K562 (cell line): ENCODE measurements around the gene PPRC1. TPM values are rescaled to one million over a fixed set of nuclear protein-coding genes. Genes with fewer than 3 reads are reported as not detected.

Experiments
- BRD4 ChIP-seq: fragments of 200-600 bp; sonication (generic); IDR thresholded peaks from 2 replicates; pipeline ENCODE4 v1.6.1; 2017; ENCODE audit warnings: inconsistent platforms
- CBX8 ChIP-seq: fragments of 200-600 bp; sonication (generic); IDR thresholded peaks from 2 replicates; pipeline ENCODE4 v1.6.1; 2012; ENCODE audit warnings: borderline replicate concordance, mixed run types, low read depth, mild to moderate bottlenecking, moderate library complexity, mixed read lengths, low read length, control low read depth, inconsistent platforms; ENCODE audit not compliant: poor library complexity, severe bottlenecking; ENCODE audit errors: extremely low read depth
- CTBP1 ChIP-seq: fragments of 450-650 bp; IDR thresholded peaks from 2 replicates; pipeline ENCODE4 v1.6.1; 2016; ENCODE audit warnings: borderline replicate concordance
- ETV1 ChIP-seq: fragments of 450-650 bp; conservative IDR thresholded peaks from 2 replicates; pipeline ENCODE4 v1.6.1; 2016; ENCODE audit warnings: missing genetic modification characterization, control low read depth, low read depth, missing compliant biosample characterization
- EZH2 ChIP-seq: IDR thresholded peaks from 2 replicates; pipeline ENCODE4 v1.6.1; 2012; ENCODE audit warnings: low read depth, mild to moderate bottlenecking, inconsistent platforms, low read length, borderline replicate concordance
- HNRNPL ChIP-seq: fragments of 200-400 bp; formaldehyde crosslinking; IDR thresholded peaks from 2 replicates; pipeline ENCODE4 v1.6.1; 2017; ENCODE audit warnings: low read depth, mild to moderate bottlenecking, low read length
- MYNN ChIP-seq, 2 experiments: sonication (generic); formaldehyde crosslinking in 1 of 2; IDR thresholded peaks; 2 replicates each; pipeline versions ENCODE4 v1.5.0 to v1.6.1; 2016 to 2020; ENCODE audit warnings: antibody characterized with exemption in 1 of 2, missing genetic modification reagents in 1 of 2
- PHB ChIP-seq: fragments of 250-450 bp; sonication (Bioruptor Pico); IDR thresholded peaks from 2 replicates; pipeline ENCODE4 v1.5.0; 2021
- POLR2AphosphoS5 ChIP-seq: IDR thresholded peaks from 2 replicates; pipeline ENCODE4 v1.6.1; 2011; ENCODE audit warnings: mild to moderate bottlenecking, low read depth, low read length, moderate library complexity; ENCODE audit not compliant: control insufficient read depth, insufficient read depth
- RBFOX2 ChIP-seq: fragments of 200-400 bp; formaldehyde crosslinking; IDR thresholded peaks from 2 replicates; pipeline ENCODE4 v1.6.1; 2017; ENCODE audit warnings: low read depth, mild to moderate bottlenecking, low read length, moderate library complexity
- SUPT5H ChIP-seq: fragments of 450-650 bp; IDR thresholded peaks from 2 replicates; pipeline ENCODE4 v1.6.1; 2016
- ZNF184 ChIP-seq: sonication (generic); formaldehyde crosslinking; IDR thresholded peaks from 2 replicates; pipeline ENCODE4 v1.5.0; 2020; ENCODE audit warnings: missing genetic modification reagents
- polyA plus RNA-seq, 8 experiments: library from polyadenylated mRNA; depleted of rRNA in 4 of 8; stranded (reverse) in 5 of 8; unstranded in 3 of 8; fragments of >200 nt; fragmentation: Nextera tagmentation in 2 of 8; fragmentation: Illumina TruSeq in 1 of 8; extraction: Ambion mirVana in 2 of 8; extraction: Trizol in 1 of 8; gene quantifications; 2 replicates each; pipeline versions ENCODE4 v1.2.1 to v1.2.3, GENCODE V29; 2011 to 2014; ENCODE audit warnings: inconsistent platforms in 1 of 8, missing spikeins in 1 of 8
- total RNA-seq, 7 experiments: library from RNA; depleted of rRNA in 6 of 7; stranded (reverse); fragments of >200 nt in 6 of 7; fragmentation: Illumina TruSeq in 2 of 7; extraction: Trizol in 2 of 7; gene quantifications; 2 replicates each; pipeline versions ENCODE4 v1.2.1 to v1.2.3, GENCODE V29; 2011 to 2021; ENCODE audit warnings: low replicate concordance in 1 of 7
- TF ChIP-seq, protein P1 (sequence below): fragments of 450-650 bp; IDR thresholded peaks from 2 replicates; pipeline ENCODE4 v1.7.1; 2018; ENCODE audit warnings: mild to moderate bottlenecking, low read depth; ENCODE audit not compliant: partially characterized antibody
- TF ChIP-seq, protein P2 (sequence below): fragments of 250-450 bp; sonication (Bioruptor Pico); IDR thresholded peaks from 2 replicates; pipeline ENCODE4 v1.4.0; 2020; ENCODE audit warnings: mild to moderate bottlenecking, moderate library complexity
- TF ChIP-seq, protein P3 (sequence below): sonication (generic); formaldehyde crosslinking; IDR thresholded peaks from 2 replicates; pipeline ENCODE4 v1.8.0; 2022; ENCODE audit warnings: mild to moderate bottlenecking, missing genetic modification reagents

Gene PPRC1
- total and polyA plus RNA-seq, 9 of the 15 experiments (the other 6 are each of a cell fraction or from before 2014, with no cell fraction given), result 8.5 to 47.1 (median 16.2) TPM

DNA sequence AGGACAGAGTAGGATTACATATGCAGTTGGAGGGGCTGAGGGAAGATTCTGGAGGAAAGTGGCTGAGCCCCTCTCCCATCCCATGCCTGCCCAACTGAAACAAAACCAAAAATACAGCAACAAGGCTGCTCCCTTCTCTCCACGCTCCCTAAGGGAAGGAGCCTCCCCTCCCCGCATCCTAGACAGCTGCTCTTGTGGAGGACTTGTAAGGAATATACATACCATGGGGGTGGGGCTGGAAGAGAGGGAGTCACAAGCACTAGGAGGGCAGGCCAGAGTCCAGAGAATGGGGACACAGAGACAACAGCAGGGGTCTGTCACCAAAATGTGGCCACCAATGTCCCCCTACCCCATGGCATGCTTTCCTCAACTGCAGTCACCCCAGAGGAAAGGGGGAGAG lies 25.8 kb upstream of the PPRC1 start (continued):
- TF ChIP-seq ZNF184 (no peak), CBX8 (no peak), SUPT5H (0 out of 2 replicates have a peak, but pooled peaks have one; percentile 31), RBFOX2 (no peak), MYNN (IDR thresholded peaks at IDR 0.05) (peak; percentile 30; the same call in 1 of the 2 replicates), MYNN (CRISPR knock-in tag; IDR thresholded peaks at IDR 0.05) (no peak), CTBP1 (no peak), PHB (CRISPR knock-in tag) (no peak), BRD4 (no peak), HNRNPL (no peak), ETV1 (no peak), POLR2AphosphoS5 (peak; percentile 43; the same call in 1 of the 2 replicates), EZH2 (no peak)
- TF ChIP-seq, protein P1, sequence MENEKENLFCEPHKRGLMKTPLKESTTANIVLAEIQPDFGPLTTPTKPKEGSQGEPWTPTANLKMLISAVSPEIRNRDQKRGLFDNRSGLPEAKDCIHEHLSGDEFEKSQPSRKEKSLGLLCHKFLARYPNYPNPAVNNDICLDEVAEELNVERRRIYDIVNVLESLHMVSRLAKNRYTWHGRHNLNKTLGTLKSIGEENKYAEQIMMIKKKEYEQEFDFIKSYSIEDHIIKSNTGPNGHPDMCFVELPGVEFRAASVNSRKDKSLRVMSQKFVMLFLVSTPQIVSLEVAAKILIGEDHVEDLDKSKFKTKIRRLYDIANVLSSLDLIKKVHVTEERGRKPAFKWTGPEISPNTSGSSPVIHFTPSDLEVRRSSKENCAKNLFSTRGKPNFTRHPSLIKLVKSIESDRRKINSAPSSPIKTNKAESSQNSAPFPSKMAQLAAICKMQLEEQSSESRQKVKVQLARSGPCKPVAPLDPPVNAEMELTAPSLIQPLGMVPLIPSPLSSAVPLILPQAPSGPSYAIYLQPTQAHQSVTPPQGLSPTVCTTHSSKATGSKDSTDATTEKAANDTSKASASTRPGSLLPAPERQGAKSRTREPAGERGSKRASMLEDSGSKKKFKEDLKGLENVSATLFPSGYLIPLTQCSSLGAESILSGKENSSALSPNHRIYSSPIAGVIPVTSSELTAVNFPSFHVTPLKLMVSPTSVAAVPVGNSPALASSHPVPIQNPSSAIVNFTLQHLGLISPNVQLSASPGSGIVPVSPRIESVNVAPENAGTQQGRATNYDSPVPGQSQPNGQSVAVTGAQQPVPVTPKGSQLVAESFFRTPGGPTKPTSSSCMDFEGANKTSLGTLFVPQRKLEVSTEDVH, result no peak
- TF ChIP-seq, protein P2, sequence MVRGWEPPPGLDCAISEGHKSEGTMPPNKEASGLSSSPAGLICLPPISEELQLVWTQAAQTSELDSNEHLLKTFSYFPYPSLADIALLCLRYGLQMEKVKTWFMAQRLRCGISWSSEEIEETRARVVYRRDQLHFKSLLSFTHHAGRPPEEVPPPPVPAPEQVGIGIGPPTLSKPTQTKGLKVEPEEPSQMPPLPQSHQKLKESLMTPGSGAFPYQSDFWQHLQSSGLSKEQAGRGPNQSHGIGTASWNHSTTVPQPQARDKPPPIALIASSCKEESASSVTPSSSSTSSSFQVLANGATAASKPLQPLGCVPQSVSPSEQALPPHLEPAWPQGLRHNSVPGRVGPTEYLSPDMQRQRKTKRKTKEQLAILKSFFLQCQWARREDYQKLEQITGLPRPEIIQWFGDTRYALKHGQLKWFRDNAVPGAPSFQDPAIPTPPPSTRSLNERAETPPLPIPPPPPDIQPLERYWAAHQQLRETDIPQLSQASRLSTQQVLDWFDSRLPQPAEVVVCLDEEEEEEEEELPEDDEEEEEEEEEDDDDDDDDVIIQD (CRISPR knock-in tag), result no peak
- TF ChIP-seq, protein P3, sequence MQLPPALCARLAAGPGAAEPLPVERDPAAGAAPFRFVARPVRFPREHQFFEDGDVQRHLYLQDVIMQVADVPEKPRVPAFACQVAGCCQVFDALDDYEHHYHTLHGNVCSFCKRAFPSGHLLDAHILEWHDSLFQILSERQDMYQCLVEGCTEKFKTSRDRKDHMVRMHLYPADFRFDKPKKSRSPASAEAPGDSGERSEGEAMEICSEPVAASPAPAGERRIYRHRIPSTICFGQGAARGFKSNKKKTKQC (CRISPR knock-in tag), result no peak
- TF ChIP-seq, all 486 proteins: peak for 4
